H1 (cell line): ENCODE measurements around the gene SLC25A30. TPM values are rescaled to one million over a fixed set of nuclear protein-coding genes. Genes with fewer than 3 reads are reported as not detected.
A peak's percentile ranks its signal among the peaks of the same experiment; 100 is the strongest.

Source experiments
- CTCF ChIA-PET: fragments of 300-600 bp; sonication (Branson Sonifier 250); formaldehyde crosslinking; loops from one replicate; lab custom pipeline; 2021; ENCODE audit not compliant: partially characterized antibody; lab: Charles Lee
- POLR2A ChIA-PET: fragments of 300-600 bp; sonication (Branson Sonifier 250); formaldehyde crosslinking; loops from one replicate; lab custom pipeline; 2021; ENCODE audit warnings: inconsistent platforms; ENCODE audit not compliant: partially characterized antibody; lab: Charles Lee
- DNase-seq, 2 experiments: peaks; one replicate each; pipeline versions ENCODE4 v3.0.0 to v3.0.0-alpha.2; 2010 to 2022; ENCODE audit warnings: low spot score in 2 of 2, low read depth in 1 of 2, mixed read lengths in 1 of 2
- FAIRE-seq: peaks from 2 replicates; lab custom pipeline; 2011; peaks lifted over from hg19 to GRCh38; lab: Jason Lieb, UNC
- H2AFZ ChIP-seq: 2 replicates; pipeline ENCODE4 v1.8.1; 2012; ENCODE audit warnings: low read length, inconsistent platforms
- H2AK5ac ChIP-seq: 2 replicates; pipeline ENCODE4 v1.6.1; 2013; ENCODE audit warnings: low read depth, low read length
- H2BK120ac ChIP-seq: replicated peaks from 2 replicates; pipeline ENCODE3; 2013; ENCODE audit warnings: low read depth, low read length, inconsistent platforms
- H2BK12ac ChIP-seq: 2 replicates; pipeline ENCODE4 v1.6.1; 2013; ENCODE audit warnings: low read depth, low read length
- H2BK15ac ChIP-seq: 2 replicates; pipeline ENCODE4 v1.6.1; 2013; ENCODE audit warnings: low read length
- H2BK20ac ChIP-seq: 2 replicates; pipeline ENCODE4 v1.6.1; 2013; ENCODE audit warnings: low read length
- H2BK5ac ChIP-seq: 2 replicates; pipeline ENCODE4 v1.6.1; 2013; ENCODE audit warnings: low read depth, low read length
- H3K14ac ChIP-seq: 2 replicates; pipeline ENCODE4 v1.6.1; 2013; ENCODE audit warnings: inconsistent platforms; ENCODE audit not compliant: insufficient read length
- H3K18ac ChIP-seq: 2 replicates; pipeline ENCODE4 v1.6.1; 2013; ENCODE audit warnings: low read length; ENCODE audit errors: extremely low read depth
- H3K23ac ChIP-seq: 2 replicates; pipeline ENCODE4 v1.6.1; 2013; ENCODE audit warnings: inconsistent platforms; ENCODE audit not compliant: insufficient read length
- H3K23me2 ChIP-seq: 2 replicates; pipeline ENCODE4 v1.6.1; 2013; ENCODE audit warnings: low read depth, low read length
- H3K27ac ChIP-seq: 2 replicates; pipeline ENCODE4 v1.6.1; 2011; ENCODE audit warnings: low read depth, low read length, inconsistent platforms
- H3K27me3 ChIP-seq, 4 experiments: replicated peaks in 1 of 4; 1 replicate in 1 of 4; 2 replicates in 3 of 4; pipeline versions ENCODE4 v1.6.1 to v1.8.1; 2011 to 2013; ENCODE audit warnings: low read length in 3 of 4, mild to moderate bottlenecking in 3 of 4, inconsistent platforms in 2 of 4, mixed read lengths in 2 of 4, moderate library complexity in 1 of 4; ENCODE audit not compliant: control insufficient read depth in 3 of 4, insufficient read depth in 3 of 4; ENCODE audit errors: extremely low read depth in 1 of 4
- H3K36me3 ChIP-seq, 4 experiments: 2 replicates each; pipeline versions ENCODE4 v1.6.1 to v1.8.1; 2011 to 2013; ENCODE audit warnings: mild to moderate bottlenecking in 4 of 4, low read length in 3 of 4, moderate library complexity in 2 of 4, control low read depth in 1 of 4, inconsistent platforms in 1 of 4; ENCODE audit not compliant: insufficient read depth in 4 of 4, control insufficient read depth in 2 of 4
- H3K4ac ChIP-seq: replicated peaks from 2 replicates; pipeline ENCODE3; 2013; ENCODE audit warnings: low read length, low read depth, mixed read lengths, inconsistent platforms; ENCODE audit not compliant: insufficient read length
- H3K4me1 ChIP-seq, 4 experiments: replicated peaks in 1 of 4; 1 replicate in 1 of 4; 2 replicates in 3 of 4; pipeline versions ENCODE4 v1.6.1 to v1.8.1; 2011 to 2013; ENCODE audit warnings: low read length in 3 of 4, inconsistent platforms in 2 of 4, mixed read lengths in 1 of 4; ENCODE audit not compliant: insufficient read depth in 4 of 4, control insufficient read depth in 3 of 4
- H3K4me2 ChIP-seq, 2 experiments: 2 replicates each; pipeline versions ENCODE4 v1.6.1 to v1.8.1; 2011 to 2013; ENCODE audit warnings: low read depth in 2 of 2, low read length in 2 of 2, control low read depth in 1 of 2, inconsistent platforms in 1 of 2, mild to moderate bottlenecking in 1 of 2; ENCODE audit not compliant: insufficient read depth in 1 of 2
- H3K4me3 ChIP-seq, 4 experiments: fragments of 200-600, 300-600 bp in 1 of 4; sonication (generic), shearing (Covaris generic), sonication (Bioruptor Twin) in 1 of 4; 2 replicates each; pipeline versions ENCODE4 v1.5.1 to v1.8.1; 2011 to 2016; ENCODE audit warnings: low read length in 4 of 4, low read depth in 3 of 4, control low read depth in 2 of 4, inconsistent platforms in 2 of 4, mild to moderate bottlenecking in 2 of 4, mixed read lengths in 1 of 4, moderate library complexity in 1 of 4; ENCODE audit not compliant: insufficient read depth in 2 of 4; ENCODE audit errors: extremely low read depth in 1 of 4
- H3K56ac ChIP-seq: replicated peaks from 2 replicates; pipeline ENCODE3; 2013; ENCODE audit warnings: low read depth, mild to moderate bottlenecking, mixed read lengths, low read length, inconsistent platforms; ENCODE audit not compliant: insufficient read length
- H3K79me1 ChIP-seq: 2 replicates; pipeline ENCODE4 v1.6.1; 2013; ENCODE audit warnings: low read depth, low read length, control low read depth
- H3K79me2 ChIP-seq, 2 experiments: 2 replicates each; pipeline versions ENCODE4 v1.6.1 to v1.8.1; 2012 to 2013; ENCODE audit warnings: low read length in 2 of 2, mild to moderate bottlenecking in 2 of 2, inconsistent platforms in 1 of 2; ENCODE audit not compliant: insufficient read depth in 2 of 2, control insufficient read depth in 1 of 2
- H3K9ac ChIP-seq, 4 experiments: replicated peaks in 1 of 4; 1 replicate in 1 of 4; 2 replicates in 3 of 4; pipeline versions ENCODE4 v1.6.1 to v1.8.1; 2011 to 2013; ENCODE audit warnings: low read depth in 3 of 4, low read length in 3 of 4, control low read depth in 2 of 4, mild to moderate bottlenecking in 2 of 4, moderate library complexity in 2 of 4, inconsistent platforms in 1 of 4; ENCODE audit errors: extremely low read depth in 1 of 4
- H3K9me3 ChIP-seq, 2 experiments: 2 replicates each; pipeline versions ENCODE4 v1.6.1 to v1.8.1; 2012 to 2013; ENCODE audit warnings: mild to moderate bottlenecking in 2 of 2, moderate library complexity in 2 of 2, control low read depth in 1 of 2, inconsistent platforms in 1 of 2, low read depth in 1 of 2, low read length in 1 of 2, mixed read lengths in 1 of 2; ENCODE audit not compliant: insufficient read depth in 2 of 2
- H4K20me1 ChIP-seq, 2 experiments: replicated peaks in 1 of 2; 2 replicates each; pipeline versions ENCODE3 to v1.8.1; 2011 to 2013; ENCODE audit warnings: inconsistent platforms in 2 of 2, low read length in 2 of 2, mild to moderate bottlenecking in 1 of 2; ENCODE audit not compliant: insufficient read depth in 2 of 2, control insufficient read depth in 1 of 2
- H4K5ac ChIP-seq: 2 replicates; pipeline ENCODE4 v1.6.1; 2013; ENCODE audit warnings: low read length, low read depth, mixed read lengths, inconsistent platforms; ENCODE audit not compliant: insufficient read length
- H4K8ac ChIP-seq: 2 replicates; pipeline ENCODE4 v1.8.0; 2013; ENCODE audit warnings: mild to moderate bottlenecking, moderate library complexity, low read length, inconsistent platforms; ENCODE audit not compliant: insufficient read depth; ENCODE audit errors: extremely low read depth
- H4K91ac ChIP-seq: replicated peaks from 2 replicates; pipeline ENCODE3; 2013; ENCODE audit warnings: low read length, mixed read lengths, inconsistent platforms; ENCODE audit not compliant: insufficient read length
- CBX5 ChIP-seq: fragments of 300-800, 300-1000 bp; sonication (generic); IDR thresholded peaks from 2 replicates; pipeline ENCODE4 v1.7.1; 2016; ENCODE audit warnings: antibody characterized with exemption, low read length, low read depth
- EGR1 ChIP-seq: IDR thresholded peaks from 2 replicates; pipeline ENCODE4 v1.6.1; 2011; ENCODE audit warnings: low read depth, low read length, borderline replicate concordance
- MAFK ChIP-seq: IDR thresholded peaks from 2 replicates; pipeline ENCODE4 v1.6.1; 2012; ENCODE audit warnings: low read depth, mild to moderate bottlenecking, improper control_type of control experiment, low read length
- PHF8 ChIP-seq: fragments of 200-600 bp; sonication (generic); conservative IDR thresholded peaks from 2 replicates; pipeline ENCODE4 v1.7.1; 2012; ENCODE audit warnings: low read depth, mild to moderate bottlenecking, inconsistent platforms, low read length, moderate library complexity
- RAD21 ChIP-seq, 2 experiments: IDR thresholded peaks in 1 of 2; conservative IDR thresholded peaks in 1 of 2; 2 replicates each; pipeline ENCODE4 v1.6.1; 2011; ENCODE audit warnings: low read depth in 2 of 2, low read length in 2 of 2, improper control_type of control experiment in 1 of 2, inconsistent platforms in 1 of 2, mild to moderate bottlenecking in 1 of 2, moderate library complexity in 1 of 2
- SIX5 ChIP-seq: IDR thresholded peaks from 2 replicates; pipeline ENCODE4 v1.6.1; 2011; ENCODE audit warnings: mild to moderate bottlenecking, low read depth, low read length
- WGBS, 2 experiments: shearing (Covaris generic) in 1 of 2; methylation state at CpG; one replicate each; pipeline versions ENCODE4 v1.1.6 to v1.1.7; 2013 to 2015; ENCODE audit warnings: low lambda C conversion rate in 2 of 2, mixed read lengths in 2 of 2, inconsistent platforms in 1 of 2, low coverage in 1 of 2, missing lambda C conversion rate in 1 of 2; ENCODE audit not compliant: insufficient replicate concordance in 2 of 2, insufficient coverage in 1 of 2, insufficient read length in 1 of 2; ENCODE audit errors: extremely low coverage in 1 of 2, missing lambda C conversion rate in 1 of 2; 5-methylcytosine and 5-hydroxymethylcytosine counted together
- polyA plus RNA-seq, 7 experiments: library from polyadenylated mRNA; depleted of rRNA in 3 of 7; stranded (reverse) in 5 of 7; unstranded in 2 of 7; fragments of >200 nt in 5 of 7; fragments of 200-250 nt in 2 of 7; gene quantifications; 1 replicate in 5 of 7; 2 replicates in 1 of 7; 4 replicates in 1 of 7; pipeline versions ENCODE4 v1.2.1 to v1.2.3, GENCODE V29; 2011 to 2013; ENCODE audit warnings: missing spikeins in 2 of 7, mixed read lengths in 2 of 7
- total RNA-seq: library from RNA; stranded (reverse); fragmentation: NEBNext Ultra II Directional; extraction: Animal tissue kit (Norgen Biotek cat#: 25700); gene quantifications from 2 replicates; pipeline ENCODE4 v1.2.1, GENCODE V29; 2021
- TF ChIP-seq, protein P1 (sequence below), 3 experiments: IDR thresholded peaks; 1 replicate in 2 of 3; 2 replicates in 1 of 3; pipeline versions ENCODE4 v1.5.1 to v1.6.1; 2011; ENCODE audit warnings: low read length in 3 of 3, mild to moderate bottlenecking in 3 of 3, inconsistent platforms in 2 of 3, low read depth in 1 of 3, moderate library complexity in 1 of 3; ENCODE audit not compliant: insufficient read depth in 1 of 3; ENCODE audit errors: control extremely low read depth in 1 of 3

The SLC25A30 gene
- total and polyA plus RNA-seq, 2 of the 8 experiments (the other 6 are each of a cell fraction or from before 2014, with no cell fraction given): 2.1 to 8.7 TPM

DNA sequence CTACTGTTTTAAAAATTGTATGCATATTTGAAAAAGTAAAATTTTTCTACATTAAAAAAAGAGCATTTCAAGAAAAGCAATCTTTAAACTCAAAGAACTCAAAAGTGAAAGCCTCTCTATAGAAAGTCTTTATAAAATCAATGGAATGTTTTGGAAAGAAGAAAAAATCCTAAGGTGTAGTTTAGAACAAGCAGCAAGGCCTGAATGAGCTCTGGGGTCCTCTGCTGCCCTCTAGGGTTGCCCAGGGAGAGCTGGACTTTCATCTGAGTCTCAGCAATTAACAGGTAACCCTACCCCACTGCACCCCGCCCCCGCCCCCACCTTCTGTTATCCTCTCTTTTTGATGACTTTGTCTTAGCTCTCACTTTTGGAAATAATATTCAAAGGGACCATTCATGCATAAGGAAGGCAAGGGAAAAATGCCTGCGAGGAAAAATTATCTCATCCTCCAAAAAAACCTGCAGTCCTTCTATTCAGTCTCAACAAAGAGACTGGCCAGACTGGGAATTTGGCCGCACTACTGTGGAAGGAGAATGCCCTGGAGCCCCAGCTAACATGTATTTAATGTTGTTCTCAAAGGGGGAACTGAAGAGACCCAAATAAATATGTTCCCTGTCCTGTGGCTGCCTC lies 24.1 kb downstream of the SLC25A30 start:
- no peak overlapping the region for H2BK15ac ChIP-seq
- H2BK5ac ChIP-seq: no peak overlapping the region
- no peaks in the 10 kb centered on the region for H3K4me1 ChIP-seq
- no peaks in the 10 kb centered on the region for H3K27me3 ChIP-seq
- H3K36me3 ChIP-seq: peaks cover 0 to 8% (median 3%) of the 10 kb centered on the region in 4 experiments; a peak in 4 of 8 replicates
- no peak overlapping the region for H3K4ac ChIP-seq
- H3K79me1 ChIP-seq: no peaks in the 10 kb centered on the region
- H3K9ac ChIP-seq: no peak overlapping the region
- H3K18ac ChIP-seq: no peak overlapping the region
- no peak overlapping the region for H3K27ac ChIP-seq
- H3K79me2 ChIP-seq: no peaks in the 10 kb centered on the region
- TF ChIP-seq, protein P1, sequence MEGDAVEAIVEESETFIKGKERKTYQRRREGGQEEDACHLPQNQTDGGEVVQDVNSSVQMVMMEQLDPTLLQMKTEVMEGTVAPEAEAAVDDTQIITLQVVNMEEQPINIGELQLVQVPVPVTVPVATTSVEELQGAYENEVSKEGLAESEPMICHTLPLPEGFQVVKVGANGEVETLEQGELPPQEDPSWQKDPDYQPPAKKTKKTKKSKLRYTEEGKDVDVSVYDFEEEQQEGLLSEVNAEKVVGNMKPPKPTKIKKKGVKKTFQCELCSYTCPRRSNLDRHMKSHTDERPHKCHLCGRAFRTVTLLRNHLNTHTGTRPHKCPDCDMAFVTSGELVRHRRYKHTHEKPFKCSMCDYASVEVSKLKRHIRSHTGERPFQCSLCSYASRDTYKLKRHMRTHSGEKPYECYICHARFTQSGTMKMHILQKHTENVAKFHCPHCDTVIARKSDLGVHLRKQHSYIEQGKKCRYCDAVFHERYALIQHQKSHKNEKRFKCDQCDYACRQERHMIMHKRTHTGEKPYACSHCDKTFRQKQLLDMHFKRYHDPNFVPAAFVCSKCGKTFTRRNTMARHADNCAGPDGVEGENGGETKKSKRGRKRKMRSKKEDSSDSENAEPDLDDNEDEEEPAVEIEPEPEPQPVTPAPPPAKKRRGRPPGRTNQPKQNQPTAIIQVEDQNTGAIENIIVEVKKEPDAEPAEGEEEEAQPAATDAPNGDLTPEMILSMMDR (IDR thresholded peaks at IDR 0.05; ENCODE audit: control extremely low read depth in 1 of 3, insufficient read depth in 1 of 3, low read depth in 1 of 3, low read length in 3 of 3): peak; percentile 66 to 73 (median 70)
- TF ChIP-seq MAFK: no peak
- no peak for TF ChIP-seq SIX5
- peak; percentile 25; the same call in 1 of the 2 replicates for TF ChIP-seq EGR1
- TF ChIP-seq CBX5: no peak
- peak; percentile 73 to 75 for TF ChIP-seq RAD21 (IDR thresholded peaks at IDR 0.05 in 1 of 2, conservative IDR thresholded peaks at IDR 0.05 in 1 of 2; ENCODE audit: low read depth in 2 of 2, low read length in 2 of 2)
- TF ChIP-seq PHF8: no peak
- FAIRE-seq: no peak
- POLR2A ChIA-PET: interaction anchor here (0.7 to 2.4 kb wide), 6 partner anchors 21 to 71 kb away, joined by 3 to 11 read pairs (median 4); partner anchors contain the start of gene COG3
- H2BK20ac ChIP-seq: no peak overlapping the region
- H3K4me3 ChIP-seq: no peak overlapping the region
- H4K5ac ChIP-seq: no peak overlapping the region
- H2BK12ac ChIP-seq: no peak overlapping the region
- no peaks in the 10 kb centered on the region for H3K9me3 ChIP-seq
- no peak overlapping the region for H3K14ac ChIP-seq
- H4K20me1 ChIP-seq: no peaks in the 10 kb centered on the region
- no peak overlapping the region for H2AFZ ChIP-seq
- no peak overlapping the region for H3K23ac ChIP-seq
- H3K4me2 ChIP-seq: no peak overlapping the region
- H4K91ac ChIP-seq: no peak overlapping the region
- peak in 1 of 2 experiments; percentile 49 for DNase-seq
- no peaks in the 10 kb centered on the region for H3K23me2 ChIP-seq
- H2AK5ac ChIP-seq: no peak overlapping the region
- CTCF ChIA-PET: interaction anchor here (0.7 to 7.7 kb wide), 27 partner anchors 9 to 357 kb away, joined by 3 to 164 read pairs (median 3); partner anchors contain the start of gene COG3
- H4K8ac ChIP-seq: no peak overlapping the region
- H3K56ac ChIP-seq: no peak overlapping the region
- 30% methylated on average over 4 of the region's 4 CpGs; no CpG with 5 or more reads in 1 of the 2 experiments for WGBS, 2 experiments
- no peak overlapping the region for H2BK120ac ChIP-seq
